H1 (cell line): ENCODE data around the gene LRP1-AS. TPM values are rescaled to one million over a fixed set of nuclear protein-coding genes. Genes with fewer than 3 reads are reported as not detected.

Experiments used
- CTCF ChIA-PET: fragments of 300-600 bp; sonication (Branson Sonifier 250); formaldehyde crosslinking; loops from one replicate; lab custom pipeline; 2021; ENCODE audit not compliant: partially characterized antibody; lab: Charles Lee
- POLR2A ChIA-PET: fragments of 300-600 bp; sonication (Branson Sonifier 250); formaldehyde crosslinking; loops from one replicate; lab custom pipeline; 2021; ENCODE audit warnings: inconsistent platforms; ENCODE audit not compliant: partially characterized antibody; lab: Charles Lee
- DNase-seq, 2 experiments: peaks; one replicate each; pipeline versions ENCODE4 v3.0.0 to v3.0.0-alpha.2; 2010 to 2022; ENCODE audit warnings: low spot score in 2 of 2, low read depth in 1 of 2, mixed read lengths in 1 of 2
- FAIRE-seq: peaks from 2 replicates; lab custom pipeline; 2011; peaks lifted over from hg19 to GRCh38; lab: Jason Lieb, UNC
- H2AFZ ChIP-seq: 2 replicates; pipeline ENCODE4 v1.8.1; 2012; ENCODE audit warnings: low read length, inconsistent platforms
- H2AK5ac ChIP-seq: 2 replicates; pipeline ENCODE4 v1.6.1; 2013; ENCODE audit warnings: low read depth, low read length
- H2BK120ac ChIP-seq: replicated peaks from 2 replicates; pipeline ENCODE3; 2013; ENCODE audit warnings: low read depth, low read length, inconsistent platforms
- H2BK12ac ChIP-seq: 2 replicates; pipeline ENCODE4 v1.6.1; 2013; ENCODE audit warnings: low read depth, low read length
- H2BK15ac ChIP-seq: 2 replicates; pipeline ENCODE4 v1.6.1; 2013; ENCODE audit warnings: low read length
- H2BK20ac ChIP-seq: 2 replicates; pipeline ENCODE4 v1.6.1; 2013; ENCODE audit warnings: low read length
- H2BK5ac ChIP-seq: 2 replicates; pipeline ENCODE4 v1.6.1; 2013; ENCODE audit warnings: low read depth, low read length
- H3K14ac ChIP-seq: 2 replicates; pipeline ENCODE4 v1.6.1; 2013; ENCODE audit warnings: inconsistent platforms; ENCODE audit not compliant: insufficient read length
- H3K18ac ChIP-seq: 2 replicates; pipeline ENCODE4 v1.6.1; 2013; ENCODE audit warnings: low read length; ENCODE audit errors: extremely low read depth
- H3K23ac ChIP-seq: 2 replicates; pipeline ENCODE4 v1.6.1; 2013; ENCODE audit warnings: inconsistent platforms; ENCODE audit not compliant: insufficient read length
- H3K23me2 ChIP-seq: 2 replicates; pipeline ENCODE4 v1.6.1; 2013; ENCODE audit warnings: low read depth, low read length
- H3K27ac ChIP-seq: 2 replicates; pipeline ENCODE4 v1.6.1; 2011; ENCODE audit warnings: low read depth, low read length, inconsistent platforms
- H3K27me3 ChIP-seq, 4 experiments: replicated peaks in 1 of 4; 1 replicate in 1 of 4; 2 replicates in 3 of 4; pipeline versions ENCODE4 v1.6.1 to v1.8.1; 2011 to 2013; ENCODE audit warnings: low read length in 3 of 4, mild to moderate bottlenecking in 3 of 4, inconsistent platforms in 2 of 4, mixed read lengths in 2 of 4, moderate library complexity in 1 of 4; ENCODE audit not compliant: control insufficient read depth in 3 of 4, insufficient read depth in 3 of 4; ENCODE audit errors: extremely low read depth in 1 of 4
- H3K36me3 ChIP-seq, 4 experiments: 2 replicates each; pipeline versions ENCODE4 v1.6.1 to v1.8.1; 2011 to 2013; ENCODE audit warnings: mild to moderate bottlenecking in 4 of 4, low read length in 3 of 4, moderate library complexity in 2 of 4, control low read depth in 1 of 4, inconsistent platforms in 1 of 4; ENCODE audit not compliant: insufficient read depth in 4 of 4, control insufficient read depth in 2 of 4
- H3K4ac ChIP-seq: replicated peaks from 2 replicates; pipeline ENCODE3; 2013; ENCODE audit warnings: low read length, low read depth, mixed read lengths, inconsistent platforms; ENCODE audit not compliant: insufficient read length
- H3K4me1 ChIP-seq, 4 experiments: replicated peaks in 1 of 4; 1 replicate in 1 of 4; 2 replicates in 3 of 4; pipeline versions ENCODE4 v1.6.1 to v1.8.1; 2011 to 2013; ENCODE audit warnings: low read length in 3 of 4, inconsistent platforms in 2 of 4, mixed read lengths in 1 of 4; ENCODE audit not compliant: insufficient read depth in 4 of 4, control insufficient read depth in 3 of 4
- H3K4me2 ChIP-seq, 2 experiments: 2 replicates each; pipeline versions ENCODE4 v1.6.1 to v1.8.1; 2011 to 2013; ENCODE audit warnings: low read depth in 2 of 2, low read length in 2 of 2, control low read depth in 1 of 2, inconsistent platforms in 1 of 2, mild to moderate bottlenecking in 1 of 2; ENCODE audit not compliant: insufficient read depth in 1 of 2
- H3K4me3 ChIP-seq, 4 experiments: fragments of 200-600, 300-600 bp in 1 of 4; sonication (generic), shearing (Covaris generic), sonication (Bioruptor Twin) in 1 of 4; 2 replicates each; pipeline versions ENCODE4 v1.5.1 to v1.8.1; 2011 to 2016; ENCODE audit warnings: low read length in 4 of 4, low read depth in 3 of 4, control low read depth in 2 of 4, inconsistent platforms in 2 of 4, mild to moderate bottlenecking in 2 of 4, mixed read lengths in 1 of 4, moderate library complexity in 1 of 4; ENCODE audit not compliant: insufficient read depth in 2 of 4; ENCODE audit errors: extremely low read depth in 1 of 4
- H3K56ac ChIP-seq: replicated peaks from 2 replicates; pipeline ENCODE3; 2013; ENCODE audit warnings: low read depth, mild to moderate bottlenecking, mixed read lengths, low read length, inconsistent platforms; ENCODE audit not compliant: insufficient read length
- H3K79me1 ChIP-seq: 2 replicates; pipeline ENCODE4 v1.6.1; 2013; ENCODE audit warnings: low read depth, low read length, control low read depth
- H3K79me2 ChIP-seq, 2 experiments: 2 replicates each; pipeline versions ENCODE4 v1.6.1 to v1.8.1; 2012 to 2013; ENCODE audit warnings: low read length in 2 of 2, mild to moderate bottlenecking in 2 of 2, inconsistent platforms in 1 of 2; ENCODE audit not compliant: insufficient read depth in 2 of 2, control insufficient read depth in 1 of 2
- H3K9ac ChIP-seq, 4 experiments: replicated peaks in 1 of 4; 1 replicate in 1 of 4; 2 replicates in 3 of 4; pipeline versions ENCODE4 v1.6.1 to v1.8.1; 2011 to 2013; ENCODE audit warnings: low read depth in 3 of 4, low read length in 3 of 4, control low read depth in 2 of 4, mild to moderate bottlenecking in 2 of 4, moderate library complexity in 2 of 4, inconsistent platforms in 1 of 4; ENCODE audit errors: extremely low read depth in 1 of 4
- H3K9me3 ChIP-seq, 2 experiments: 2 replicates each; pipeline versions ENCODE4 v1.6.1 to v1.8.1; 2012 to 2013; ENCODE audit warnings: mild to moderate bottlenecking in 2 of 2, moderate library complexity in 2 of 2, control low read depth in 1 of 2, inconsistent platforms in 1 of 2, low read depth in 1 of 2, low read length in 1 of 2, mixed read lengths in 1 of 2; ENCODE audit not compliant: insufficient read depth in 2 of 2
- H4K20me1 ChIP-seq, 2 experiments: replicated peaks in 1 of 2; 2 replicates each; pipeline versions ENCODE3 to v1.8.1; 2011 to 2013; ENCODE audit warnings: inconsistent platforms in 2 of 2, low read length in 2 of 2, mild to moderate bottlenecking in 1 of 2; ENCODE audit not compliant: insufficient read depth in 2 of 2, control insufficient read depth in 1 of 2
- H4K5ac ChIP-seq: 2 replicates; pipeline ENCODE4 v1.6.1; 2013; ENCODE audit warnings: low read length, low read depth, mixed read lengths, inconsistent platforms; ENCODE audit not compliant: insufficient read length
- H4K8ac ChIP-seq: 2 replicates; pipeline ENCODE4 v1.8.0; 2013; ENCODE audit warnings: mild to moderate bottlenecking, moderate library complexity, low read length, inconsistent platforms; ENCODE audit not compliant: insufficient read depth; ENCODE audit errors: extremely low read depth
- H4K91ac ChIP-seq: replicated peaks from 2 replicates; pipeline ENCODE3; 2013; ENCODE audit warnings: low read length, mixed read lengths, inconsistent platforms; ENCODE audit not compliant: insufficient read length
- ASH2L ChIP-seq: fragments of 200-600, 300-600 bp; sonication (generic); IDR thresholded peaks from one replicate; pipeline ENCODE4 v1.7.1; 2017; ENCODE audit warnings: low read length
- CHD2 ChIP-seq: IDR thresholded peaks from 2 replicates; pipeline ENCODE4 v1.6.1; 2012; ENCODE audit warnings: low read length, improper control_type of control experiment
- RAD21 ChIP-seq, 2 experiments: IDR thresholded peaks in 1 of 2; conservative IDR thresholded peaks in 1 of 2; 2 replicates each; pipeline ENCODE4 v1.6.1; 2011; ENCODE audit warnings: low read depth in 2 of 2, low read length in 2 of 2, improper control_type of control experiment in 1 of 2, inconsistent platforms in 1 of 2, mild to moderate bottlenecking in 1 of 2, moderate library complexity in 1 of 2
- RFX5 ChIP-seq: IDR thresholded peaks from 2 replicates; pipeline ENCODE4 v1.6.1; 2011; ENCODE audit warnings: low read depth, low read length, improper control_type of control experiment, borderline replicate concordance
- TBP ChIP-seq: IDR thresholded peaks from 2 replicates; pipeline ENCODE4 v1.6.1; 2011; ENCODE audit warnings: low read depth, low read length, improper control_type of control experiment
- WGBS, 2 experiments: shearing (Covaris generic) in 1 of 2; methylation state at CpG; one replicate each; pipeline versions ENCODE4 v1.1.6 to v1.1.7; 2013 to 2015; ENCODE audit warnings: low lambda C conversion rate in 2 of 2, mixed read lengths in 2 of 2, inconsistent platforms in 1 of 2, low coverage in 1 of 2, missing lambda C conversion rate in 1 of 2; ENCODE audit not compliant: insufficient replicate concordance in 2 of 2, insufficient coverage in 1 of 2, insufficient read length in 1 of 2; ENCODE audit errors: extremely low coverage in 1 of 2, missing lambda C conversion rate in 1 of 2; 5-methylcytosine and 5-hydroxymethylcytosine counted together
- polyA plus RNA-seq, 7 experiments: library from polyadenylated mRNA; depleted of rRNA in 3 of 7; stranded (reverse) in 5 of 7; unstranded in 2 of 7; fragments of >200 nt in 5 of 7; fragments of 200-250 nt in 2 of 7; gene quantifications; 1 replicate in 5 of 7; 2 replicates in 1 of 7; 4 replicates in 1 of 7; pipeline versions ENCODE4 v1.2.1 to v1.2.3, GENCODE V29; 2011 to 2013; ENCODE audit warnings: missing spikeins in 2 of 7, mixed read lengths in 2 of 7
- total RNA-seq: library from RNA; stranded (reverse); fragmentation: NEBNext Ultra II Directional; extraction: Animal tissue kit (Norgen Biotek cat#: 25700); gene quantifications from 2 replicates; pipeline ENCODE4 v1.2.1, GENCODE V29; 2021

LRP1-AS gene
- total and polyA plus RNA-seq, 2 of the 8 experiments (the other 6 are each of a cell fraction or from before 2014, with no cell fraction given) = not detected

DNA sequence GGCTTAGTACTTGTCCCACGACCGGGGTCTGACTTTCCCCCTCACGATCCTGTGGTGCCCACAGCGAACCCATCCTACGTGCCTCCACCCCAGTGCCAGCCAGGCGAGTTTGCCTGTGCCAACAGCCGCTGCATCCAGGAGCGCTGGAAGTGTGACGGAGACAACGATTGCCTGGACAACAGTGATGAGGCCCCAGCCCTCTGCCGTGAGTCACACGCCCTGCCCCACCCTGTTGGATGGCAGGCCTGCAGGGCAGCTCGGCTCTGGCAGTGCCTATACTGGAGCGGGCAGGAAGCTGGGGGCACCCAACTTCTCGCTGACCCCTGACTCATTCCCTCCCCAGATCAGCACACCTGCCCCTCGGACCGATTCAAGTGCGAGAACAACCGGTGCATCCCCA is 18.3 kb upstream of the LRP1-AS start:
- TF ChIP-seq TBP (no peak), CHD2 (no peak), RFX5 (no peak), RAD21 (IDR thresholded peaks at IDR 0.05 in 1 of 2, conservative IDR thresholded peaks at IDR 0.05 in 1 of 2; ENCODE audit: low read depth in 2 of 2, low read length in 2 of 2) (no peak), ASH2L (no peak)
- H3K4me3 ChIP-seq = no peak overlapping the region
- CTCF ChIA-PET = interaction anchor here (0.7 to 21.9 kb wide), 5 partner anchors 10 to 48 kb away, joined by 3 to 389 read pairs (median 18); partner anchors contain the start of gene LRP1
- H2AK5ac ChIP-seq = no peak overlapping the region
- POLR2A ChIA-PET = interaction anchor here (1.1 to 1.3 kb wide), 2 partner anchors 10 to 19 kb away, joined by 3 to 4 read pairs; partner anchors contain the start of gene LRP1-AS
- H4K5ac ChIP-seq = no peak overlapping the region
- peaks cover 39 to 92% (median 69%) of the 10 kb centered on the region in 4 experiments; a peak in 7 of 8 replicates for H3K36me3 ChIP-seq
- H3K79me1 ChIP-seq = no peaks in the 10 kb centered on the region; the same call in 1 of the 2 replicates
- H4K91ac ChIP-seq = no peak overlapping the region
- H3K23me2 ChIP-seq = no peaks in the 10 kb centered on the region; the same call in 1 of the 2 replicates
- DNase-seq = no peak
- H3K9ac ChIP-seq = no peak overlapping the region
- H2AFZ ChIP-seq = no peak overlapping the region
- no peak overlapping the region for H2BK20ac ChIP-seq
- peaks cover 0 to 11% of the 10 kb centered on the region in 2 experiments for H4K20me1 ChIP-seq
- no peak overlapping the region for H2BK12ac ChIP-seq
- no peak overlapping the region for H2BK120ac ChIP-seq
- H3K4me1 ChIP-seq = no peaks in the 10 kb centered on the region
- H4K8ac ChIP-seq = no peak overlapping the region
- H3K27me3 ChIP-seq = no peaks in the 10 kb centered on the region
- no peak overlapping the region for H3K4ac ChIP-seq
- H2BK5ac ChIP-seq = no peak overlapping the region
- no peak for FAIRE-seq
- no peak overlapping the region for H3K14ac ChIP-seq
- H3K9me3 ChIP-seq = no peaks in the 10 kb centered on the region
- H3K56ac ChIP-seq = no peak overlapping the region
- H3K79me2 ChIP-seq = no peaks in the 10 kb centered on the region
- H3K4me2 ChIP-seq = no peak overlapping the region
- H3K18ac ChIP-seq = no peak overlapping the region
- no peak overlapping the region for H3K27ac ChIP-seq
- 87% methylated on average over 19 of the region's 19 CpGs; no CpG with 5 or more reads in 1 of the 2 experiments for WGBS, 2 experiments
- H2BK15ac ChIP-seq = no peak overlapping the region
- H3K23ac ChIP-seq = no peak overlapping the region
